Measurements from ENCODE around the gene EVX2. TPM values are rescaled to one million over a fixed set of nuclear protein-coding genes. Genes with fewer than 3 reads are reported as not detected.

EVX2 gene
- total RNA-seq, 1 donor from 2014 or later: not detected

GRCh38 chr2:176124947-176125771, 41.4 kb upstream of the EVX2 start:
- H3K4me3 ChIP-seq (ENCODE audit: insufficient read depth, low read depth, low read length): no peak overlapping the region
- Mint-ChIP-seq H3K36me3 (ENCODE audit: low read depth, unreplicated experiment) (no peaks in the 10 kb centered on the region), H3K9me3 (ENCODE audit: unreplicated experiment) (peaks cover 19% of the 10 kb centered on the region), H3K4me3 (ENCODE audit: unreplicated experiment) (no peak overlapping the region), H3K4me1 (ENCODE audit: low read depth, unreplicated experiment) (peaks cover 3% of the 10 kb centered on the region), H3K27me3 (ENCODE audit: low read depth, unreplicated experiment) (peaks cover 69% of the 10 kb centered on the region), H3K27ac (ENCODE audit: unreplicated experiment) (no peak overlapping the region)
- no peak overlapping the region for H2AFZ ChIP-seq (ENCODE audit: low read depth, low read length)
- H3K79me2 ChIP-seq (ENCODE audit: insufficient read depth, low read length): no peaks in the 10 kb centered on the region
- peaks cover 3% of the 10 kb centered on the region for H3K9me3 ChIP-seq (ENCODE audit: insufficient read depth, low read depth, low read length)
- H3K4me1 ChIP-seq (ENCODE audit: insufficient read depth, low read length): peaks cover 8% of the 10 kb centered on the region
- no peak overlapping the region for H3K4me2 ChIP-seq (ENCODE audit: low read length)
- DNase-seq (ENCODE audit: low read depth) (no peak), FAIRE-seq (no peak)
- H3K27me3 ChIP-seq (ENCODE audit: insufficient read depth, low read length): peaks cover 93% of the 10 kb centered on the region
- H3K9ac ChIP-seq (ENCODE audit: low read length): no peak overlapping the region
- no peak overlapping the region for H3K27ac ChIP-seq (ENCODE audit: low read depth, low read length)
- TF ChIP-seq EZH2 (IDR thresholded peaks at IDR 0.05; ENCODE audit: insufficient read depth, low read length) (peak; percentile 8), CTCF (IDR thresholded peaks at IDR 0.05; ENCODE audit: insufficient read depth, low read depth, low read length) (no peak)
- no peaks in the 10 kb centered on the region for H3K36me3 ChIP-seq (ENCODE audit: insufficient read depth, low read length)
- H4K20me1 ChIP-seq (ENCODE audit: insufficient read depth, low read length): no peaks in the 10 kb centered on the region

- TF ChIP-seq EZH2 (IDR thresholded peaks at IDR 0.05; ENCODE audit: insufficient read depth, low read length) (no peak), CTCF (IDR thresholded peaks at IDR 0.05; ENCODE audit: insufficient read depth, low read depth, low read length) (no peak)
- no peaks in the 10 kb centered on the region for H3K36me3 ChIP-seq (ENCODE audit: insufficient read depth, low read length)
- H3K4me2 ChIP-seq (ENCODE audit: low read length): no peak overlapping the region
- no peak overlapping the region for H3K9ac ChIP-seq (ENCODE audit: low read length)
- DNase-seq (ENCODE audit: low read depth) (no peak), FAIRE-seq (no peak)
- no peak overlapping the region for H3K4me3 Mint-ChIP-seq (ENCODE audit: unreplicated experiment)
- no peaks in the 10 kb centered on the region for H4K20me1 ChIP-seq (ENCODE audit: insufficient read depth, low read length)
- H3K27ac ChIP-seq (ENCODE audit: low read depth, low read length): no peak overlapping the region
- H3K27ac Mint-ChIP-seq (ENCODE audit: unreplicated experiment): peak overlapping the region; percentile 77
- no peak overlapping the region for H2AFZ ChIP-seq (ENCODE audit: low read depth, low read length)
- H3K4me1 ChIP-seq (ENCODE audit: insufficient read depth, low read length): peaks cover 8% of the 10 kb centered on the region
- peaks cover 75% of the 10 kb centered on the region for H3K27me3 Mint-ChIP-seq (ENCODE audit: low read depth, unreplicated experiment)
- peaks cover 24% of the 10 kb centered on the region for H3K9me3 Mint-ChIP-seq (ENCODE audit: unreplicated experiment)
- peaks cover 3% of the 10 kb centered on the region for H3K9me3 ChIP-seq (ENCODE audit: insufficient read depth, low read depth, low read length)
- peaks cover 3% of the 10 kb centered on the region for H3K4me1 Mint-ChIP-seq (ENCODE audit: low read depth, unreplicated experiment)
- no peak overlapping the region for H3K4me3 ChIP-seq (ENCODE audit: insufficient read depth, low read depth, low read length)
- H3K79me2 ChIP-seq (ENCODE audit: insufficient read depth, low read length): no peaks in the 10 kb centered on the region
- peaks cover 2% of the 10 kb centered on the region for H3K36me3 Mint-ChIP-seq (ENCODE audit: low read depth, unreplicated experiment)
- H3K27me3 ChIP-seq (ENCODE audit: insufficient read depth, low read length): peaks cover 100% of the 10 kb centered on the region
Observed at GRCh38 chr2:176124110-176124946, 40.6 kb upstream of the EVX2 start.
